Activated B cell treated with CpG ODN at 0.5 μM for 24 hours (primary cell): Measurements from ENCODE around the gene RNF180. TPM values are rescaled to one million over a fixed set of nuclear protein-coding genes. Genes with fewer than 3 reads are reported as not detected.

Source experiments
- ATAC-seq: fragments of 200-7000 bp; cut with Tn5 transposase; one replicate; pipeline ENCODE4 v1.10.0; 2021; ENCODE audit warnings: low read depth, mild to moderate bottlenecking, moderate library complexity
- CTCF ChIA-PET: fragments of 350-600 bp; sonication (Branson Sonifier 250); formaldehyde crosslinking; loops from one replicate; lab custom pipeline; 2021; ENCODE audit warnings: antibody characterized with exemption; lab: Charles Lee
- POLR2A ChIA-PET: fragments of 350-600 bp; sonication (Branson Sonifier 250); formaldehyde crosslinking; loops from one replicate; lab custom pipeline; 2021; ENCODE audit warnings: antibody characterized with exemption; lab: Charles Lee
- DNase-seq: peaks from one replicate; pipeline ENCODE4 v3.0.0; 2022
- H3K27ac Mint-ChIP-seq: one replicate; pipeline ENCODE4 v1.8.0; 2020; ENCODE audit warnings: mixed read lengths
- H3K27me3 Mint-ChIP-seq: one replicate; pipeline ENCODE4 v1.8.0; 2021; ENCODE audit warnings: mixed read lengths
- H3K36me3 Mint-ChIP-seq: one replicate; pipeline ENCODE4 v1.8.0; 2021; ENCODE audit warnings: low read depth, mixed read lengths
- H3K4me1 Mint-ChIP-seq: one replicate; pipeline ENCODE4 v1.8.0; 2021; ENCODE audit warnings: mixed read lengths
- H3K4me3 Mint-ChIP-seq: one replicate; pipeline ENCODE4 v1.8.0; 2020; ENCODE audit warnings: mild to moderate bottlenecking, mixed read lengths
- H3K9me3 Mint-ChIP-seq: one replicate; pipeline ENCODE4 v1.8.0; 2020; ENCODE audit warnings: mixed read lengths
- CTCF ChIP-seq: fragments of 200-600 bp; IDR thresholded peaks from one replicate; pipeline ENCODE4 v1.8.0; 2022; ENCODE audit warnings: antibody characterized with exemption, mild to moderate bottlenecking
- intact Hi-C: fragments of 100-400 bp; cut with micrococcal nuclease; formaldehyde crosslinking; loops from one replicate; pipeline ENCODE4 v1.15.1; 2024
- total RNA-seq: library from RNA; stranded (reverse); gene quantifications from 2 replicates; pipeline ENCODE4 v1.2.3, GENCODE V29; 2022

RNF180 gene
- total RNA-seq, 1 donor from 2014 or later, result not detected

DNA sequence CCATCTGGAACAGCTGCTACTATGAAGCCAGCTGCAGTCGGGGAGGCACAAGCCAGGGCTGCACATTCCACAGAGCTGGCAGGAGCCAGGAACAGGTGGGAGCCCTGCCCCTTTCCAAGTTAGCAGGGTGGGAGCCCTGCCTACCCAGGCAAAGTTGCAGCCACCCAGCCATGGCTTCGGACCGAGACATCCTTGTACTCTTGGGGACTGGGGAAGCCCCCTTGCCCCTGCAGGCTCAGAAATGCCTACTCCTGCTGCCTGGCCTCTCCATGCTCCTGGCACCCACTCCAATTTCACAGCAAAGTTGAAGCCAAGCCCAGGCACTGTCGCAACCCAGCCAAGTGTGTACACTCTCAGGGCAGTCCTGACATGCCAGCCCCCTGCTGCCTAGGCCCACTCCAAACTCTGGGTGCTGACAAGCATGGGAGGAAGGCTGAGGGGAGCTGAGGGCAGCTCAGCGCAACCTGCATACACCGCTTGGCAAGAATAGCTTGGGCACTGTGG, 165.1 kb downstream of the RNF180 start:
- CTCF ChIA-PET, result no interaction called here
- Mint-ChIP-seq H3K4me1 (no peaks in the 10 kb centered on the region), H3K4me3 (no peak overlapping the region), H3K27ac (no peak overlapping the region), H3K27me3 (no peaks in the 10 kb centered on the region), H3K9me3 (peaks cover 8% of the 10 kb centered on the region), H3K36me3 (no peaks in the 10 kb centered on the region)
- intact Hi-C loops, result no loop called here
- TF ChIP-seq CTCF, result no peak
- DNase-seq (no peak), ATAC-seq (no peak)
- POLR2A ChIA-PET, result no interaction called here

DNA sequence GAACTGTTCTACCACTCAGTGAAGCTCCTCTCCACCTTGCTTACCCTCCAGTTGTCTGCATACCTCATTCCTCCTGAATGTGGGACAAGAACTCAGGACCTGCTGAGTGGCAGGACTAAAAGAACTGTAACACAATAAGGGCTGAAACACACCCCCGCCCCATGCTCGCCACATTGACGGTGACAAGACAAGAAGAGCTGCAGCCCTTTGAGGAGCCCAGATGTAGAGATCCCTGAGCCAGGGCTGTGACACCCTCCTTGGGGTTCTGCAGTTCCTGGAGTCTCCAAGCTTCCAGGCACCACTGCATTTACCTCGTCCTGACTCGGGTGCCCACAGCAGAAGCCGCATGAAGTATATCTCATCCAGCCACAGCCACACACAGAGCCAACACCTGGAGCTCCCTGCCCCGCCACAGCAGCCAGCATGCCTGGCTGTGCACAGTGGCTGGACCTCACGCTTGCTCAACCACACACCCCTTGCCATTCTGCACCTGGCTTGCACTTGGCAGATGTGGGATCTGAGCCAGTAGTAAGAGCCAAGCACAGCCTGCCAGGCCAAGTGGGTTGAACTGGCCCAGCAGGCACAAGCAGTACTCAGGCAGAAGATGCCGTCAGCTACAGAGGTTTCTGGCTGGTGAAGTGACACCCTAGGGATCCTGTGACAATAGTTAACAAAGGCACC, 166.1 kb downstream of the RNF180 start:
- DNase-seq (no peak), ATAC-seq (no peak)
- CTCF ChIA-PET, result no interaction called here
- no peak for TF ChIP-seq CTCF
- no peak overlapping the region for H3K4me3 Mint-ChIP-seq
- H3K27ac Mint-ChIP-seq, result no peak overlapping the region
- H3K27me3 Mint-ChIP-seq, result no peaks in the 10 kb centered on the region
- no peaks in the 10 kb centered on the region for H3K36me3 Mint-ChIP-seq
- intact Hi-C loops, result no loop called here
- POLR2A ChIA-PET, result no interaction called here
- no peaks in the 10 kb centered on the region for H3K4me1 Mint-ChIP-seq
- H3K9me3 Mint-ChIP-seq, result peaks cover 8% of the 10 kb centered on the region

DNA sequence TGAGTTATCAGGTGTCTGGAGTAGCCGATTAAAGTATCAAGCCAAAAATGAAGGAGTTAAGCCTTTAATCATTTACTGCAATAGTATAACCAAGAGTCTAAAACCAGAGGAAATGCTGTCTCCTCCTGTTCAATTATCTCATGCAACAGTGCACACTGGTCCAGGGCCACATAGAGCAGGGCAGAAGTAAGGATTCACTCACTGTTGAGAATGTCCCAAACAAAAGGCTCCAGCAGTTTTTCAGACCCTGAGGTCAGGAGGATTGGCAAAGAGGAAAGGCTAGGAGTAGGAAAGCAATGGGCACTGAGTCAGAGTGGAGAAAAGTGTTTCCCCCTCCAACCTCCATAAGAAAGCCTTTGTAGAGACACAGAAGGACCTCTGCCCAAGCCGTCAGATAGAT, 168.2 kb downstream of the RNF180 start:
- intact Hi-C loops, result no loop called here
- peaks cover 3% of the 10 kb centered on the region for H3K9me3 Mint-ChIP-seq
- ATAC-seq (no peak), DNase-seq (no peak)
- no peaks in the 10 kb centered on the region for H3K36me3 Mint-ChIP-seq
- POLR2A ChIA-PET, result no interaction called here
- TF ChIP-seq CTCF, result no peak
- H3K27ac Mint-ChIP-seq, result no peak overlapping the region
- CTCF ChIA-PET, result no interaction called here
- no peaks in the 10 kb centered on the region for H3K27me3 Mint-ChIP-seq
- no peaks in the 10 kb centered on the region for H3K4me1 Mint-ChIP-seq
- H3K4me3 Mint-ChIP-seq, result no peak overlapping the region

- ATAC-seq, result no peak
- intact Hi-C loops, result no loop called here
- TF ChIP-seq CTCF, result no peak
- ChIA-PET CTCF (no interaction called here), POLR2A (no interaction called here)
- Mint-ChIP-seq H3K9me3 (no peaks in the 10 kb centered on the region), H3K27me3 (no peaks in the 10 kb centered on the region), H3K27ac (no peak overlapping the region), H3K36me3 (no peaks in the 10 kb centered on the region), H3K4me3 (no peak overlapping the region), H3K4me1 (no peaks in the 10 kb centered on the region)
- no peak for DNase-seq
Measured at GRCh38 chr5:64339769-64340168, 174.1 kb downstream of the RNF180 start.

GRCh38 chr5:64340293-64340692, 174.7 kb downstream of the RNF180 start:
- no peak for ATAC-seq
- no peaks in the 10 kb centered on the region for H3K36me3 Mint-ChIP-seq
- H3K27me3 Mint-ChIP-seq, result no peaks in the 10 kb centered on the region
- CTCF ChIA-PET, result no interaction called here
- H3K4me3 Mint-ChIP-seq, result no peak overlapping the region
- H3K4me1 Mint-ChIP-seq, result no peaks in the 10 kb centered on the region
- no peak for TF ChIP-seq CTCF
- POLR2A ChIA-PET, result no interaction called here
- no peak for DNase-seq
- intact Hi-C loops, result no loop called here
- no peaks in the 10 kb centered on the region for H3K9me3 Mint-ChIP-seq
- H3K27ac Mint-ChIP-seq, result no peak overlapping the region
